Measurements from ENCODE around the gene HACE1.

DNA sequence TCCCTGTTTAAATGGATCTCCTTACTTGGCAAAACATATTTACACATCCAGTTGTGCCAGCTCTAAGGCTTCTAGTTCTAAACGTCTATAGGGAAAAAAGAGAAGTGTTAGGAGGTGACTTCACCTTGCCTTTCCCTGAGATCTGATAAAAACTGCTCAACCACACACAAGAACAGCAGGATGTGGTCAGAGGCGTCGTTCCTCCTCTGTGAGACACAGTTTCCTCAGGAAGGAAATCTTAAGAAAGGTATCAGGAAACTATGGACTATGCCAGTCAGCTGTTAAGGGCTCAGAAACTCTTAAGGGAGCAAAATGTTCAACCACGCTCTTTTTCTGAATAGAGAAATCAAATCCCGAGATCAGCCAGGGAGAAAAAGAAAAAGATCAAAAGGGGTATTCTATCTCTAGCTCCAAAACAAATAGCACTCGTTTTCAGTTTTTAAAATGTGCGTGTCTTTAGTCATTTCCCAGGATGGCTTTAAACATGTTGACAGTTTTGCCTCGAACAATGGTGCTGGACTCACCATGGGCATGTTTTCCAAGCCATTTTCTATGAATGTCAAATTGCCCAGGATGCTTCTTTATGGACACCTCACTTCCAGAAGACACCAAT is 154.5 kb downstream of the HACE1 start:
- TF ChIP-seq, protein P1, sequence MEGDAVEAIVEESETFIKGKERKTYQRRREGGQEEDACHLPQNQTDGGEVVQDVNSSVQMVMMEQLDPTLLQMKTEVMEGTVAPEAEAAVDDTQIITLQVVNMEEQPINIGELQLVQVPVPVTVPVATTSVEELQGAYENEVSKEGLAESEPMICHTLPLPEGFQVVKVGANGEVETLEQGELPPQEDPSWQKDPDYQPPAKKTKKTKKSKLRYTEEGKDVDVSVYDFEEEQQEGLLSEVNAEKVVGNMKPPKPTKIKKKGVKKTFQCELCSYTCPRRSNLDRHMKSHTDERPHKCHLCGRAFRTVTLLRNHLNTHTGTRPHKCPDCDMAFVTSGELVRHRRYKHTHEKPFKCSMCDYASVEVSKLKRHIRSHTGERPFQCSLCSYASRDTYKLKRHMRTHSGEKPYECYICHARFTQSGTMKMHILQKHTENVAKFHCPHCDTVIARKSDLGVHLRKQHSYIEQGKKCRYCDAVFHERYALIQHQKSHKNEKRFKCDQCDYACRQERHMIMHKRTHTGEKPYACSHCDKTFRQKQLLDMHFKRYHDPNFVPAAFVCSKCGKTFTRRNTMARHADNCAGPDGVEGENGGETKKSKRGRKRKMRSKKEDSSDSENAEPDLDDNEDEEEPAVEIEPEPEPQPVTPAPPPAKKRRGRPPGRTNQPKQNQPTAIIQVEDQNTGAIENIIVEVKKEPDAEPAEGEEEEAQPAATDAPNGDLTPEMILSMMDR (IDR thresholded peaks at IDR 0.05 in 4 of 5, conservative IDR thresholded peaks at IDR 0.05 in 1 of 5), result no peak
- no peak for TF ChIP-seq POLR2A (IDR thresholded peaks at IDR 0.05)

All from gastrocnemius medialis (tissue), 4 donors.